Ovary (tissue), 9 donors: ENCODE measurements around the gene POLL. TPM values are rescaled to one million over a fixed set of nuclear protein-coding genes. Genes with fewer than 3 reads are reported as not detected.

ENCODE experiments used
- DNase-seq, 5 donors: peaks; one replicate each; pipeline ENCODE4 v3.0.0-alpha.2; 2019 to 2020
- H3K27ac ChIP-seq, 2 donors: fragments of 200-600 bp; one replicate each; pipeline versions ENCODE4 v1.5.1 to v1.8.0; 2019 to 2022
- H3K27me3 ChIP-seq: fragments of 200-600 bp; one replicate; pipeline ENCODE4 v1.8.0; 2022
- H3K36me3 ChIP-seq: fragments of 200-600 bp; sonication (generic); one replicate; pipeline ENCODE4 v1.5.1; 2019
- H3K4me1 ChIP-seq: one replicate; pipeline ENCODE4 v1.8.1; 2013; ENCODE audit warnings: mild to moderate bottlenecking, moderate library complexity; ENCODE audit not compliant: insufficient read depth
- H3K4me3 ChIP-seq: fragments of 200-600 bp; sonication (generic); one replicate; pipeline ENCODE4 v1.5.1; 2017
- H3K9me3 ChIP-seq, 2 donors: fragments of 200-600 bp in 1 of 2; sonication (generic) in 1 of 2; one replicate each; pipeline versions ENCODE4 v1.5.1 to v1.8.1; 2013 to 2019; ENCODE audit warnings: mild to moderate bottlenecking in 1 of 2, moderate library complexity in 1 of 2
- CTCF ChIP-seq, 3 donors: fragments of 450-650 bp in 2 of 3; fragments of 200-600 bp in 1 of 3; IDR thresholded peaks; one replicate each; pipeline versions ENCODE4 v1.5.1 to v1.8.0; 2016 to 2022; ENCODE audit warnings: antibody characterized with exemption in 3 of 3, mild to moderate bottlenecking in 1 of 3
- EP300 ChIP-seq: sonication (generic); formaldehyde crosslinking; IDR thresholded peaks from one replicate; pipeline ENCODE4 v1.6.1; 2017; ENCODE audit warnings: antibody characterized with exemption
- POLR2A ChIP-seq: fragments of 450-650 bp; IDR thresholded peaks from one replicate; pipeline ENCODE4 v1.6.1; 2017; ENCODE audit warnings: antibody characterized with exemption, mild to moderate bottlenecking, moderate library complexity
- WGBS, 3 donors: extraction: QIAGEN DNeasy Blood & Tissue Kit in 1 of 3; methylation state at CpG; one replicate each; pipeline versions ENCODE4 v1.1.5 to v1.1.7; 2013 to 2017; 5-methylcytosine and 5-hydroxymethylcytosine counted together
- intact Hi-C, 4 donors: fragments of 100-400 bp; cut with DNase I; formaldehyde crosslinking; loops; one replicate each; pipeline versions ENCODE4 v1.11.0 to v1.15.1; 2022 to 2023
- microRNA-seq, 3 donors: library from miRNA; unstranded; fragments of <30 nt; microRNA quantifications; one replicate each; pipeline versions ENCODE4 to v1.2.0, GENCODE V29; 2019 to 2020
- polyA plus RNA-seq, 2 donors: library from polyadenylated mRNA; stranded (reverse); fragments of 200-250 nt in 1 of 2; fragments of 350-450 nt in 1 of 2; fragmentation: Illumina TruSeq in 1 of 2; extraction: RNeasy Lipid Tissue Mini Kit (QIAGEN cat#74804) in 1 of 2; gene quantifications; one replicate each; pipeline ENCODE4 v1.2.3, GENCODE V29; 2013 to 2014
- small RNA-seq: library from RNA; depleted of rRNA; stranded (forward); fragments of <200 nt; gene quantifications from one replicate; pipeline ENCODE3, GENCODE V24; 2016
- total RNA-seq, 7 donors: library from RNA; depleted of rRNA in 2 of 7; stranded (reverse); fragments of >200 nt in 2 of 7; fragmentation: NEBNext Ultra II Directional in 3 of 7; extraction: Animal tissue kit (Norgen Biotek cat#: 25700) in 3 of 7; gene quantifications; one replicate each; pipeline versions ENCODE4 v1.1.0 to v1.2.4, GENCODE V29; 2016 to 2023
- donor health status: DM: no; HTN: no; CAD: no; lungs with moderate emphysema.
- donor health status: DM: no; HTN: no; CAD: no.
- donor health status: Bipolar disorder and iron deficiency.
- donor health status: DM: yes; HTN: yes; CAD: no.
- donor health status: DM: no; HTN: no; CAD: no.
- donor health status: DM: yes; HTN: yes; CAD: no.

POLL gene
- total and polyA plus RNA-seq, 9 donors = 17.3 to 33.8 (median 31.0) TPM

GRCh38 chr10:101529725-101530553 lies 58.1 kb downstream of the POLL start:
- 69 to 79% (median 74%) methylated on average over 4 of the region's 4 CpGs for WGBS, 3 donors
- TF ChIP-seq EP300 (no peak), CTCF (IDR thresholded peaks at IDR 0.05) (no peak), POLR2A (no peak)
- no peak overlapping the region for H3K4me3 ChIP-seq

GRCh38 chr10:101529207-101529606 lies 58.9 kb downstream of the POLL start:
- 58 to 74% (median 63%) methylated on average over 1 of the region's 1 CpG for WGBS, 3 donors
- Histone ChIP-seq H3K36me3 (no peaks in the 10 kb centered on the region), H3K27me3 (no peaks in the 10 kb centered on the region), H3K4me1 (no peaks in the 10 kb centered on the region), H3K4me3 (no peak overlapping the region), H3K9me3 (no peaks in the 10 kb centered on the region), H3K27ac (no peak overlapping the region)
- no peak for DNase-seq
- intact Hi-C loops = no loop called here
- TF ChIP-seq CTCF (IDR thresholded peaks at IDR 0.05) (no peak), POLR2A (no peak), EP300 (no peak)

More at GRCh38 chr10:101529725-101530553, 58.1 kb downstream of the POLL start:
- Histone ChIP-seq H3K27me3 (no peaks in the 10 kb centered on the region), H3K27ac (no peak overlapping the region), H3K4me1 (no peaks in the 10 kb centered on the region), H3K9me3 (no peaks in the 10 kb centered on the region), H3K36me3 (no peaks in the 10 kb centered on the region)
- intact Hi-C loops = no loop called here
- no peak for DNase-seq

Small RNA genes within 50 kb of the gene (microRNA-seq; reads per million reads assigned to microRNA genes)
- gene MIR3158-1 (0 reads per million in 3 donors), gene MIR3158-2 (0 reads per million in 3 donors)

Small RNA genes within 50 kb of the gene (small RNA-seq; reads per million reads assigned to genes)
- gene MIR3158-1 (not detected), gene RNU6-1165P (not detected)

Other genes starting within 250 kb of the POLL start
- 10 to 100 TPM; 12.3 to 31.4 (median 27.7) TPM for gene BTRC, start 234.1 kb downstream of the POLL start, total RNA-seq
- gene BTRC, start 234.1 kb downstream of the POLL start, polyA plus RNA-seq = 10 to 100 TPM in 1 of 2 donors, 1 to 10 TPM in 1; 7.2 to 24.0 TPM
- 10 to 100 TPM; 12.9 to 48.3 (median 18.3) TPM for gene DPCD, start 64 bp upstream of the POLL start, total RNA-seq
- 10 to 100 TPM; 21.7 to 29.5 TPM for gene DPCD, start 64 bp upstream of the POLL start, polyA plus RNA-seq
- gene FBXW4, start 106.9 kb upstream of the POLL start, total RNA-seq = 10 to 100 TPM; 46.1 to 86.4 (median 72.6) TPM
- gene FBXW4, start 106.9 kb upstream of the POLL start, polyA plus RNA-seq = 10 to 100 TPM; 38.6 to 51.1 TPM
- gene FGF8, start 187.9 kb upstream of the POLL start, total RNA-seq = not detected
- not detected for gene FGF8, start 187.9 kb upstream of the POLL start, polyA plus RNA-seq
- 10 to 100 TPM; 23.1 to 64.8 (median 32.1) TPM for gene NPM3, start 195.2 kb upstream of the POLL start, total RNA-seq
- 10 to 100 TPM; 11.0 to 41.5 TPM for gene NPM3, start 195.2 kb upstream of the POLL start, polyA plus RNA-seq
- 100 to 1,000 TPM in 5 of 7 donors, 10 to 100 TPM in 2; 85.3 to 134 (median 103) TPM for gene OGA, start 230.2 kb upstream of the POLL start, total RNA-seq
- gene OGA, start 230.2 kb upstream of the POLL start, polyA plus RNA-seq = 10 to 100 TPM; 58.9 to 83.7 TPM